HEK293 (cell line): ENCODE results near the gene TRAF6.

Experiments used
- CTCF ChIA-PET: fragments of 350-600 bp; formaldehyde crosslinking; extraction: SDS; loops from one replicate; lab custom pipeline; 2021; ENCODE audit warnings: antibody characterized with exemption; lab: Yijun Ruan, JAX
- POLR2A ChIA-PET: fragments of 300-600 bp; formaldehyde crosslinking; extraction: SDS; loops from one replicate; lab custom pipeline; 2020; ENCODE audit warnings: antibody characterized with exemption, inconsistent platforms; lab: Yijun Ruan, JAX
- H3K27ac ChIP-seq: fragments of 200-500 bp; sonication (Bioruptor generic); 2 replicates; pipeline ENCODE4 v1.5.1; 2014; ENCODE audit warnings: low read depth, low read length, control low read depth, inconsistent platforms; ENCODE audit errors: extremely low read depth
- H3K36me3 ChIP-seq, 2 experiments: fragments of 200-500 bp in 1 of 2; sonication (Bioruptor generic) in 1 of 2; 1 replicate in 1 of 2; 2 replicates in 1 of 2; pipeline ENCODE4 v1.5.1; 2014 to 2017; ENCODE audit warnings: inconsistent platforms in 2 of 2, low read length in 2 of 2; ENCODE audit not compliant: control insufficient read depth in 2 of 2, insufficient read depth in 1 of 2
- H3K4me1 ChIP-seq: fragments of 200-500 bp; sonication (Bioruptor generic); 2 replicates; pipeline ENCODE4 v1.5.1; 2014; ENCODE audit warnings: mild to moderate bottlenecking, low read length, inconsistent platforms; ENCODE audit not compliant: control insufficient read depth, insufficient read depth
- H3K4me3 ChIP-seq: 2 replicates; pipeline ENCODE4 v1.5.1; 2011; ENCODE audit warnings: low read depth, mild to moderate bottlenecking, control low read depth, low read length, moderate library complexity
- H3K9me3 ChIP-seq: fragments of 200-500 bp; sonication (Bioruptor generic); 2 replicates; pipeline ENCODE4 v1.5.1; 2014; ENCODE audit warnings: low read depth, low read length, inconsistent platforms; ENCODE audit not compliant: control insufficient read depth, insufficient read depth
- HOXC10 ChIP-seq: sonication (generic); formaldehyde crosslinking; IDR thresholded peaks from 2 replicates; pipeline ENCODE4 v1.8.1; 2023; ENCODE audit warnings: mild to moderate bottlenecking, missing genetic modification reagents
- HOXD13 ChIP-seq: sonication (generic); formaldehyde crosslinking; IDR thresholded peaks from 2 replicates; pipeline ENCODE4 v1.8.0; 2022; ENCODE audit warnings: missing genetic modification reagents, borderline replicate concordance
- INSM2 ChIP-seq: fragments of 450-650 bp; formaldehyde crosslinking; IDR thresholded peaks from 2 replicates; pipeline ENCODE4 v1.5.1; 2016; ENCODE audit warnings: missing biosample characterization, missing genetic modification characterization
- KLF16 ChIP-seq: fragments of 450-650 bp; formaldehyde crosslinking; IDR thresholded peaks from 2 replicates; pipeline ENCODE4 v1.5.1; 2017; ENCODE audit warnings: missing biosample characterization, missing genetic modification characterization
- PRDM10 ChIP-seq: fragments of 450-650 bp; formaldehyde crosslinking; IDR thresholded peaks from 2 replicates; pipeline ENCODE4 v1.5.1; 2016; ENCODE audit warnings: missing biosample characterization, missing genetic modification characterization
- REPIN1 ChIP-seq: fragments of 450-650 bp; formaldehyde crosslinking; IDR thresholded peaks from 2 replicates; pipeline ENCODE4 v1.5.1; 2017; ENCODE audit warnings: missing biosample characterization, missing genetic modification characterization, low read depth
- ZNF10 ChIP-seq: fragments of 450-650 bp; formaldehyde crosslinking; IDR thresholded peaks from 2 replicates; pipeline ENCODE4 v1.5.1; 2017; ENCODE audit warnings: missing biosample characterization, missing genetic modification characterization
- ZNF174 ChIP-seq: fragments of 450-650 bp; formaldehyde crosslinking; IDR thresholded peaks from 2 replicates; pipeline ENCODE4 v1.5.0; 2017; ENCODE audit warnings: missing biosample characterization, mild to moderate bottlenecking, missing genetic modification characterization
- ZNF221 ChIP-seq: fragments of 450-650 bp; formaldehyde crosslinking; IDR thresholded peaks from 2 replicates; pipeline ENCODE4 v1.5.1; 2017; ENCODE audit warnings: missing biosample characterization, missing genetic modification characterization, borderline replicate concordance
- ZNF239 ChIP-seq: fragments of 450-650 bp; formaldehyde crosslinking; IDR thresholded peaks from 2 replicates; pipeline ENCODE4 v1.5.1; 2016; ENCODE audit warnings: missing biosample characterization, missing genetic modification characterization
- ZNF266 ChIP-seq: fragments of 450-650 bp; formaldehyde crosslinking; IDR thresholded peaks from 2 replicates; pipeline ENCODE4 v1.5.1; 2016; ENCODE audit warnings: missing biosample characterization, missing genetic modification characterization, low read depth
- ZNF292 ChIP-seq: fragments of 450-650 bp; formaldehyde crosslinking; IDR thresholded peaks from 2 replicates; pipeline ENCODE4 v1.5.1; 2016; ENCODE audit warnings: low read depth, missing biosample characterization, missing genetic modification characterization, borderline replicate concordance
- ZNF366 ChIP-seq: fragments of 450-650 bp; formaldehyde crosslinking; conservative IDR thresholded peaks from 2 replicates; pipeline ENCODE4 v1.5.1; 2016; ENCODE audit warnings: missing biosample characterization, missing genetic modification characterization
- ZNF404 ChIP-seq: fragments of 450-650 bp; formaldehyde crosslinking; IDR thresholded peaks from 2 replicates; pipeline ENCODE4 v1.5.1; 2017; ENCODE audit warnings: missing biosample characterization, missing genetic modification characterization
- ZNF629 ChIP-seq: fragments of 450-650 bp; formaldehyde crosslinking; IDR thresholded peaks from 2 replicates; pipeline ENCODE4 v1.5.1; 2017; ENCODE audit warnings: missing biosample characterization, missing genetic modification characterization
- ZNF776 ChIP-seq: fragments of 450-650 bp; formaldehyde crosslinking; IDR thresholded peaks from 2 replicates; pipeline ENCODE4 v1.5.0; 2017; ENCODE audit warnings: missing biosample characterization, missing genetic modification characterization, borderline replicate concordance
- ZNF837 ChIP-seq: fragments of 450-650 bp; formaldehyde crosslinking; IDR thresholded peaks from 2 replicates; pipeline ENCODE4 v1.5.1; 2016; ENCODE audit warnings: missing biosample characterization, missing genetic modification characterization

TRAF6 gene

GRCh38 chr11:36452236-36452940 lies 57.7 kb downstream of the TRAF6 start (continued):
- no peak for TF ChIP-seq PRDM10 (tag by site-specific recombination)
- TF ChIP-seq ZNF174, result no peak

GRCh38 chr11:36451681-36452080 lies 58.4 kb downstream of the TRAF6 start:
- Histone ChIP-seq H3K4me1 (peaks cover 5% of the 10 kb centered on the region; the same call in 1 of the 2 replicates), H3K4me3 (no peak overlapping the region), H3K27ac (no peak overlapping the region), H3K36me3 (no peaks in the 10 kb centered on the region)
- POLR2A ChIA-PET, result interaction anchor here (1.3 kb wide), 1 partner anchor 30 kb away, joined by 3 read pairs; no protein-coding TSS in a partner anchor
- CTCF ChIA-PET, result interaction anchor here (0.6 to 2.2 kb wide), 3 partner anchors 17 to 885 kb away, joined by 3 to 14 read pairs (median 5); no protein-coding TSS in a partner anchor
- TF ChIP-seq ZNF292 (no peak), REPIN1 (tag by site-specific recombination) (no peak), KLF16 (no peak), HOXD13 (CRISPR knock-in tag) (no peak), ZNF266 (tag by site-specific recombination) (no peak)
- TF ChIP-seq, all 188 proteins: peak for 0
- no peaks in the 10 kb centered on the region for H3K9me3 ChIP-seq

GRCh38 chr11:36451045-36451444 lies 59.0 kb downstream of the TRAF6 start:
- ChIA-PET CTCF (interaction anchor here (1.0 kb wide), 1 partner anchor 42 kb away, joined by 3 read pairs; no protein-coding TSS in a partner anchor), POLR2A (no interaction called here)
- Histone ChIP-seq H3K27ac (no peak overlapping the region), H3K9me3 (no peaks in the 10 kb centered on the region), H3K36me3 (no peaks in the 10 kb centered on the region), H3K4me3 (no peak overlapping the region), H3K4me1 (peaks cover 5% of the 10 kb centered on the region; the same call in 1 of the 2 replicates)
- TF ChIP-seq ZNF10 (tag by site-specific recombination), result no peak
- no peak for TF ChIP-seq ZNF239
- no peak for TF ChIP-seq INSM2 (tag by site-specific recombination)
- no peak for TF ChIP-seq ZNF366 (tag by site-specific recombination)
- no peak for TF ChIP-seq ZNF221 (tag by site-specific recombination)
- TF ChIP-seq HOXC10 (CRISPR knock-in tag), result no peak
- no peak for TF ChIP-seq ZNF404 (tag by site-specific recombination)
- no peak for TF ChIP-seq HOXD13 (CRISPR knock-in tag)
- no peak for TF ChIP-seq ZNF776 (tag by site-specific recombination)
- TF ChIP-seq ZNF837 (tag by site-specific recombination), result no peak
- TF ChIP-seq ZNF629 (tag by site-specific recombination), result no peak
